HCT116 (cell line): ENCODE data around the gene IL21R.

ENCODE experiments used
- CBX3 ChIP-seq: IDR thresholded peaks from 2 replicates; pipeline ENCODE4 v1.6.1; 2012; ENCODE audit warnings: low read depth
- CTCF ChIP-seq, 3 experiments: fragments of 200-600 bp in 1 of 3; sonication (generic) in 1 of 3; IDR thresholded peaks in 2 of 3; conservative IDR thresholded peaks in 1 of 3; 2 replicates each; pipeline ENCODE4 v1.5.1; 2012 to 2017; ENCODE audit warnings: low read depth in 2 of 3, low read length in 2 of 3, antibody characterized with exemption in 1 of 3, borderline replicate concordance in 1 of 3, control low read depth in 1 of 3, mild to moderate bottlenecking in 1 of 3, mixed read lengths in 1 of 3, mixed run types in 1 of 3, moderate library complexity in 1 of 3; ENCODE audit not compliant: insufficient read depth in 1 of 3
- EZH2 ChIP-seq: fragments of 200-600 bp; sonication (generic); IDR thresholded peaks from 2 replicates; pipeline ENCODE4 v1.6.1; 2017; ENCODE audit warnings: antibody characterized with exemption, mixed run types
- EZH2phosphoT487 ChIP-seq: fragments of 200-600 bp; IDR thresholded peaks from 2 replicates; pipeline ENCODE4 v1.6.1; 2018; ENCODE audit warnings: antibody characterized with exemption, borderline replicate concordance
- MAX ChIP-seq: IDR thresholded peaks from 2 replicates; pipeline ENCODE4 v1.6.1; 2012
- POLR2A ChIP-seq: IDR thresholded peaks from 2 replicates; pipeline ENCODE4 v1.7.0; 2011; ENCODE audit warnings: borderline replicate concordance; ENCODE audit not compliant: insufficient read depth, insufficient read length; ENCODE audit errors: extremely low read depth
- POLR2AphosphoS5 ChIP-seq: IDR thresholded peaks from 2 replicates; pipeline ENCODE4 v1.6.1; 2011; ENCODE audit warnings: mild to moderate bottlenecking, low read depth, low read length, moderate library complexity
- RAD21 ChIP-seq: IDR thresholded peaks from 2 replicates; pipeline ENCODE4 v1.6.1; 2012; ENCODE audit warnings: low read depth, mild to moderate bottlenecking
- TCF7L2 ChIP-seq: IDR thresholded peaks from 2 replicates; pipeline ENCODE4 v1.7.0; 2011; ENCODE audit warnings: borderline replicate concordance, inconsistent platforms; ENCODE audit not compliant: insufficient read depth, insufficient read length; ENCODE audit errors: extremely low read depth
- YY1 ChIP-seq: IDR thresholded peaks from 2 replicates; pipeline ENCODE4 v1.6.1; 2011; ENCODE audit warnings: low read length, low read depth, moderate library complexity, mild to moderate bottlenecking; ENCODE audit not compliant: insufficient replicate concordance; ENCODE audit errors: extremely low read depth
- ZNF274 ChIP-seq: fragments of 200-500 bp; sonication (Bioruptor generic); IDR thresholded peaks from 2 replicates; pipeline ENCODE4 v1.6.1; 2014; ENCODE audit warnings: mild to moderate bottlenecking, low read depth, low read length, inconsistent platforms

- TF ChIP-seq EZH2phosphoT487 (no peak), EZH2 (no peak), MAX (no peak), YY1 (no peak), TCF7L2 (no peak), RAD21 (no peak), POLR2AphosphoS5 (no peak), POLR2A (no peak), CTCF (IDR thresholded peaks at IDR 0.05 in 2 of 3, conservative IDR thresholded peaks at IDR 0.05 in 1 of 3; ENCODE audit: borderline replicate concordance in 1 of 3, insufficient read depth in 1 of 3, low read depth in 2 of 3, low read length in 2 of 3) (no peak), ZNF274 (no peak), CBX3 (no peak)
Observed at GRCh38 chr16:27389272-27389961, 12.6 kb upstream of the IL21R start.
